ENCODE measurements around the gene PDZRN3. TPM values are rescaled to one million over a fixed set of nuclear protein-coding genes. Genes with fewer than 3 reads are reported as not detected.

Gene PDZRN3
- total RNA-seq, 1 donor from 2014 or later: 19.8 TPM

DNA sequence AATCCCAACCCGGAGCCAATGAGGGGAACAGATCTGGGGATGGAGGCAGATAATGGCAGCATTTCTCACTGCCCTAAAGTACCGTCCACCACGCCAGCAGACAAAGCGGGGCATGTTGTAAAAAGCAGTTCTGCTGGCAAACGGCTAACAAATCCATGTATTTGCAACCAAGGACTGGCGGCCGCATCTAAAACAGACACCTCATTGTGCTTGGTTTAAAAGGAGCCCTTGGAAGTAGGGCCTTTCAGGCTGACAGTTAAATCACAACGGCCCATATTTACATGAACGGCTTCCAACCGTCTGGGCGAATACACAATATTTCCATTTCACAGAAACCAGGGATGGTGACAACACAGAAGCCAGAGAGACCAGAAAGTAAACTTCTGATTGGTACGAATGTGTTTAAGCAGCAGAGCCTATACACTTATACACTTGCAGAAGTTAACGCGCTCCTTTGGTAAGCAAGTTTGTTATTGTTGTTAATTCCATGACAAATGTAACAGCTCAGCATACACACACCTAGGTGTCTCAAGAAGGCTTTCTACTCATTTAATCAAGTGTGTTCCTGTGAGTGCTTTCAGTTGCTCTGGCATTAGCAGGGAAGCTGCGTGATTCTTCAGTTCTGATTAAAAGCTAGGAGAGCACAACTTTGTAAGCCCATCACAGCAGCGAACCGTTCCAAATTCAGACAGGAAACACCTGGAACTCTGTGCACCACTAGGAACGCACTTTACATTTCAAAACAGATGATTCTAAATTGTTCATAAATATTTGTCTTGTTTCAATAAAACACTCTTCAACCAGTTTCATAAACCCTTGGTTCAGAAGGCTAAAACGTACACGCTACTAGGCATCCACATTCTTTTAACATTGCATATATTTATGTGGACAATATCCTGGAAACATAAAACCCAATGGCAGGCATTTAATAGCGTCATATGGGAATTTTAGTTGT is 112.9 kb downstream of the PDZRN3 start:
- peak overlapping the region; percentile 87 for H3K27ac Mint-ChIP-seq (ENCODE audit: unreplicated experiment)
- peaks cover 8% of the 10 kb centered on the region for H3K4me1 ChIP-seq (ENCODE audit: insufficient read depth, low read length)
- no peaks in the 10 kb centered on the region for H3K9me3 Mint-ChIP-seq (ENCODE audit: unreplicated experiment)
- peaks cover 40% of the 10 kb centered on the region for H3K4me1 Mint-ChIP-seq (ENCODE audit: low read depth, unreplicated experiment)
- H4K20me1 ChIP-seq (ENCODE audit: insufficient read depth, low read length): no peaks in the 10 kb centered on the region
- no peak for FAIRE-seq
- H3K27ac ChIP-seq (ENCODE audit: low read depth, low read length): no peak overlapping the region
- no peaks in the 10 kb centered on the region for H3K36me3 ChIP-seq (ENCODE audit: insufficient read depth, low read length)
- no peaks in the 10 kb centered on the region for H3K9me3 ChIP-seq (ENCODE audit: insufficient read depth, low read depth, low read length)
- H3K4me3 ChIP-seq (ENCODE audit: insufficient read depth, low read depth, low read length): no peak overlapping the region
- no peaks in the 10 kb centered on the region for H3K36me3 Mint-ChIP-seq (ENCODE audit: low read depth, unreplicated experiment)
- peak overlapping the region; percentile 13 for H3K4me2 ChIP-seq (ENCODE audit: low read length)
- H3K27me3 ChIP-seq (ENCODE audit: insufficient read depth, low read length): no peaks in the 10 kb centered on the region
- no peak for TF ChIP-seq EZH2 (IDR thresholded peaks at IDR 0.05; ENCODE audit: insufficient read depth, low read length)
- TF ChIP-seq, protein P1, sequence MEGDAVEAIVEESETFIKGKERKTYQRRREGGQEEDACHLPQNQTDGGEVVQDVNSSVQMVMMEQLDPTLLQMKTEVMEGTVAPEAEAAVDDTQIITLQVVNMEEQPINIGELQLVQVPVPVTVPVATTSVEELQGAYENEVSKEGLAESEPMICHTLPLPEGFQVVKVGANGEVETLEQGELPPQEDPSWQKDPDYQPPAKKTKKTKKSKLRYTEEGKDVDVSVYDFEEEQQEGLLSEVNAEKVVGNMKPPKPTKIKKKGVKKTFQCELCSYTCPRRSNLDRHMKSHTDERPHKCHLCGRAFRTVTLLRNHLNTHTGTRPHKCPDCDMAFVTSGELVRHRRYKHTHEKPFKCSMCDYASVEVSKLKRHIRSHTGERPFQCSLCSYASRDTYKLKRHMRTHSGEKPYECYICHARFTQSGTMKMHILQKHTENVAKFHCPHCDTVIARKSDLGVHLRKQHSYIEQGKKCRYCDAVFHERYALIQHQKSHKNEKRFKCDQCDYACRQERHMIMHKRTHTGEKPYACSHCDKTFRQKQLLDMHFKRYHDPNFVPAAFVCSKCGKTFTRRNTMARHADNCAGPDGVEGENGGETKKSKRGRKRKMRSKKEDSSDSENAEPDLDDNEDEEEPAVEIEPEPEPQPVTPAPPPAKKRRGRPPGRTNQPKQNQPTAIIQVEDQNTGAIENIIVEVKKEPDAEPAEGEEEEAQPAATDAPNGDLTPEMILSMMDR (IDR thresholded peaks at IDR 0.05; ENCODE audit: insufficient read depth, low read depth, low read length): no peak
- peak overlapping the region; percentile 49 for H2AFZ ChIP-seq (ENCODE audit: low read depth, low read length)
- no peak for DNase-seq (ENCODE audit: low read depth)
- no peak overlapping the region for H3K4me3 Mint-ChIP-seq (ENCODE audit: unreplicated experiment)
- peaks cover 4% of the 10 kb centered on the region for H3K79me2 ChIP-seq (ENCODE audit: insufficient read depth, low read length)
- H3K9ac ChIP-seq (ENCODE audit: low read length): no peak overlapping the region
- no peaks in the 10 kb centered on the region for H3K27me3 Mint-ChIP-seq (ENCODE audit: low read depth, unreplicated experiment)

DNA sequence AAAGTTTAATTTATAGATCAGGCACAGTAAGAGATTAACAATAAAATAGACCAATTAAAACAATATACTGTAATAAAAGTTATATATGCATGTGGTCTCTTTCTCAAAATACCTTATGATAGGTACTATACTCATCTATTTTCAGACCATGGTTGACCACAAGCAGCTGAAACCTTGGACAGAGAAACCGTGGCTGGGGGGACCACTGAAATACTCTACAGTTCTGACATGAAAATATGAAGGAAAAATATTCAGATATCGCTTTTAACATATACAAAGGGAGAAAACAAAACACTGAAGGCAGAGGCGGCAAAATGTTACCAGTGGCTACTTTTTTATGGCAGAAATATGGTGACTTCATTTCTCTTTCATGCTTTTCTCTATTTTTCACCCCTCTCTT is 114.0 kb downstream of the PDZRN3 start:
- DNase-seq (ENCODE audit: low read depth): no peak
- no peak overlapping the region for H3K4me3 ChIP-seq (ENCODE audit: insufficient read depth, low read depth, low read length)
- H3K79me2 ChIP-seq (ENCODE audit: insufficient read depth, low read length): peaks cover 4% of the 10 kb centered on the region
- no peak overlapping the region for H3K9ac ChIP-seq (ENCODE audit: low read length)
- TF ChIP-seq EZH2 (IDR thresholded peaks at IDR 0.05; ENCODE audit: insufficient read depth, low read length): no peak
- TF ChIP-seq, protein P1 (IDR thresholded peaks at IDR 0.05; ENCODE audit: insufficient read depth, low read depth, low read length): no peak
- no peak overlapping the region for H2AFZ ChIP-seq (ENCODE audit: low read depth, low read length)
- H3K4me1 Mint-ChIP-seq (ENCODE audit: low read depth, unreplicated experiment): peaks cover 40% of the 10 kb centered on the region
- H3K9me3 ChIP-seq (ENCODE audit: insufficient read depth, low read depth, low read length): no peaks in the 10 kb centered on the region
- no peaks in the 10 kb centered on the region for H3K9me3 Mint-ChIP-seq (ENCODE audit: unreplicated experiment)
- peaks cover 8% of the 10 kb centered on the region for H3K4me1 ChIP-seq (ENCODE audit: insufficient read depth, low read length)
- no peaks in the 10 kb centered on the region for H3K27me3 ChIP-seq (ENCODE audit: insufficient read depth, low read length)
- no peaks in the 10 kb centered on the region for H3K36me3 Mint-ChIP-seq (ENCODE audit: low read depth, unreplicated experiment)
- no peak overlapping the region for H3K4me2 ChIP-seq (ENCODE audit: low read length)
- no peak overlapping the region for H3K27ac Mint-ChIP-seq (ENCODE audit: unreplicated experiment)
- FAIRE-seq: peak; percentile 26
- H3K36me3 ChIP-seq (ENCODE audit: insufficient read depth, low read length): no peaks in the 10 kb centered on the region
- no peak overlapping the region for H3K27ac ChIP-seq (ENCODE audit: low read depth, low read length)
- H3K4me3 Mint-ChIP-seq (ENCODE audit: unreplicated experiment): no peak overlapping the region
- no peaks in the 10 kb centered on the region for H3K27me3 Mint-ChIP-seq (ENCODE audit: low read depth, unreplicated experiment)
- H4K20me1 ChIP-seq (ENCODE audit: insufficient read depth, low read length): no peaks in the 10 kb centered on the region

DNA sequence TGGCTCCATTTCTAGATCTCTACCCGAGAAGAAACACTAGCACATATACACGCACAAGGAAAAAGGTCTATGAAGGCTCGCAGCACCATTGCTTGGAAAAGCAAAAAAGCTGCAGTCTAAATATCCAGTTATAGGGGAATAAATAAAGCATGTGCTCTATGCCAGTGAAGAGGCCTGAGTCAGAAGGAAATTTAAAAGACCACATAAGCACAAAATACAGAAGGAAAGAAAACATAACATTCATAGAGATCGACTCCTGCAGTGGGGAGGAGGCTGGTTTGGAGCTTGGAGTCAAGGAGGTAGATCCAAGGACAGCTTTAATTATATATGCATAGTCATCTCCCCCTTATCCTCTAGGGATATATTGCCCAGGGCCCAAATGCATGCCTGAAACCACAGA is 114.4 kb downstream of the PDZRN3 start:
- Histone ChIP-seq H3K27ac (ENCODE audit: low read depth, low read length) (no peak overlapping the region), H3K79me2 (ENCODE audit: insufficient read depth, low read length) (peaks cover 4% of the 10 kb centered on the region), H3K9ac (ENCODE audit: low read length) (no peak overlapping the region), H2AFZ (ENCODE audit: low read depth, low read length) (no peak overlapping the region), H4K20me1 (ENCODE audit: insufficient read depth, low read length) (no peaks in the 10 kb centered on the region), H3K4me1 (ENCODE audit: insufficient read depth, low read length) (peaks cover 8% of the 10 kb centered on the region), H3K36me3 (ENCODE audit: insufficient read depth, low read length) (no peaks in the 10 kb centered on the region), H3K4me2 (ENCODE audit: low read length) (no peak overlapping the region), H3K9me3 (ENCODE audit: insufficient read depth, low read depth, low read length) (no peaks in the 10 kb centered on the region), H3K27me3 (ENCODE audit: insufficient read depth, low read length) (no peaks in the 10 kb centered on the region), H3K4me3 (ENCODE audit: insufficient read depth, low read depth, low read length) (no peak overlapping the region)
- H3K27me3 Mint-ChIP-seq (ENCODE audit: low read depth, unreplicated experiment): no peaks in the 10 kb centered on the region
- TF ChIP-seq EZH2 (IDR thresholded peaks at IDR 0.05; ENCODE audit: insufficient read depth, low read length): no peak
- TF ChIP-seq, protein P1 (IDR thresholded peaks at IDR 0.05; ENCODE audit: insufficient read depth, low read depth, low read length): no peak
- DNase-seq (ENCODE audit: low read depth): no peak
- peaks cover 40% of the 10 kb centered on the region for H3K4me1 Mint-ChIP-seq (ENCODE audit: low read depth, unreplicated experiment)
- no peak overlapping the region for H3K27ac Mint-ChIP-seq (ENCODE audit: unreplicated experiment)
- no peaks in the 10 kb centered on the region for H3K9me3 Mint-ChIP-seq (ENCODE audit: unreplicated experiment)
- H3K36me3 Mint-ChIP-seq (ENCODE audit: low read depth, unreplicated experiment): no peaks in the 10 kb centered on the region
- no peak for FAIRE-seq
- H3K4me3 Mint-ChIP-seq (ENCODE audit: unreplicated experiment): no peak overlapping the region

Measured in astrocyte (in vitro differentiated cells and primary cell).